Neural crest cell (in vitro differentiated cells): ENCODE results near the gene ITGB4. TPM values are rescaled to one million over a fixed set of nuclear protein-coding genes. Genes with fewer than 3 reads are reported as not detected.
A peak's percentile ranks its signal among the peaks of the same experiment; 100 is the strongest.

Source experiments
- DNase-seq: peaks from one replicate; pipeline ENCODE4 v3.0.0; 2021; ENCODE audit warnings: low read depth, mixed read lengths, low spot score
- H3K27ac Mint-ChIP-seq: one replicate; pipeline ENCODE4 v1.8.0; 2021; ENCODE audit warnings: mild to moderate bottlenecking, mixed read lengths; ENCODE audit not compliant: unreplicated experiment
- H3K27me3 Mint-ChIP-seq: 2 replicates; pipeline ENCODE4 v1.8.0; 2021; ENCODE audit warnings: low read depth, mild to moderate bottlenecking, mixed read lengths
- H3K36me3 Mint-ChIP-seq: 2 replicates; pipeline ENCODE4 v1.8.0; 2021; ENCODE audit warnings: low read depth, mild to moderate bottlenecking, mixed read lengths
- H3K4me1 Mint-ChIP-seq: 2 replicates; pipeline ENCODE4 v1.8.0; 2021; ENCODE audit warnings: mixed read lengths
- H3K4me3 Mint-ChIP-seq: one replicate; pipeline ENCODE4 v1.8.0; 2021; ENCODE audit warnings: mild to moderate bottlenecking, mixed read lengths
- H3K9me3 Mint-ChIP-seq: 2 replicates; pipeline ENCODE4 v1.8.0; 2021; ENCODE audit warnings: mixed read lengths
- total RNA-seq: library from RNA; stranded (reverse); gene quantifications from 2 replicates; pipeline ENCODE4 v1.2.1, GENCODE V29; 2021
- TF ChIP-seq, protein P1 (sequence below): fragments of 200-600 bp; sonication (generic); conservative IDR thresholded peaks from 2 replicates; pipeline ENCODE4 v1.5.0; 2021; ENCODE audit warnings: antibody characterized with exemption, mild to moderate bottlenecking

Gene ITGB4
- total RNA-seq, 1 donor from 2014 or later = 1.4 TPM

GRCh38 chr17:75698659-75699058 is 22.6 kb upstream of the ITGB4 start:
- DNase-seq = no peak
- H3K9me3 Mint-ChIP-seq = no peaks in the 10 kb centered on the region
- peaks cover 18% of the 10 kb centered on the region for H3K36me3 Mint-ChIP-seq
- TF ChIP-seq, protein P1, sequence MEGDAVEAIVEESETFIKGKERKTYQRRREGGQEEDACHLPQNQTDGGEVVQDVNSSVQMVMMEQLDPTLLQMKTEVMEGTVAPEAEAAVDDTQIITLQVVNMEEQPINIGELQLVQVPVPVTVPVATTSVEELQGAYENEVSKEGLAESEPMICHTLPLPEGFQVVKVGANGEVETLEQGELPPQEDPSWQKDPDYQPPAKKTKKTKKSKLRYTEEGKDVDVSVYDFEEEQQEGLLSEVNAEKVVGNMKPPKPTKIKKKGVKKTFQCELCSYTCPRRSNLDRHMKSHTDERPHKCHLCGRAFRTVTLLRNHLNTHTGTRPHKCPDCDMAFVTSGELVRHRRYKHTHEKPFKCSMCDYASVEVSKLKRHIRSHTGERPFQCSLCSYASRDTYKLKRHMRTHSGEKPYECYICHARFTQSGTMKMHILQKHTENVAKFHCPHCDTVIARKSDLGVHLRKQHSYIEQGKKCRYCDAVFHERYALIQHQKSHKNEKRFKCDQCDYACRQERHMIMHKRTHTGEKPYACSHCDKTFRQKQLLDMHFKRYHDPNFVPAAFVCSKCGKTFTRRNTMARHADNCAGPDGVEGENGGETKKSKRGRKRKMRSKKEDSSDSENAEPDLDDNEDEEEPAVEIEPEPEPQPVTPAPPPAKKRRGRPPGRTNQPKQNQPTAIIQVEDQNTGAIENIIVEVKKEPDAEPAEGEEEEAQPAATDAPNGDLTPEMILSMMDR = no peak
- H3K27ac Mint-ChIP-seq = peak overlapping the region; percentile 35
- no peaks in the 10 kb centered on the region for H3K27me3 Mint-ChIP-seq
- no peak overlapping the region for H3K4me3 Mint-ChIP-seq
- peaks cover 37% of the 10 kb centered on the region for H3K4me1 Mint-ChIP-seq

DNA sequence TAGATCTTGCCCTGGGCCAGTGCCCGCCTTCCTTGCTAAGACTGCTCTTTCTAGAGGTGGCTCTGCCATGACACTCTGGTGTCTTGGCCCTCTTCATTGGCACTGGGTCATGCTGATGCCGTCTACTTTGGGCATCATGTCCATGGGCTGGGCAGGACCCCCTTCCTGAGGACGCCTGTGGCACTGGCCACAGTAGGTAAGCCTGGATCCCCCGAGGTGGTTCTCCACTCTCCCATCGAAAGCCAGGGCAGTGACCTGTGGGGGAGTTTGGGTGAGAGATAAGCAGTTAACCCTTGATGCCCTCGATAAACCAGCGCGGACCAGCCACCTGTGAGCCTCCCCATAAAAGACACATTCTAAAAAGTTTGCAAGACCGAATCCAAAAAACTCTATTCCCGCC is 20.0 kb upstream of the ITGB4 start:
- Mint-ChIP-seq H3K4me3 (no peak overlapping the region), H3K4me1 (peaks cover 18% of the 10 kb centered on the region), H3K36me3 (peaks cover 14% of the 10 kb centered on the region), H3K27ac (no peak overlapping the region), H3K9me3 (no peaks in the 10 kb centered on the region), H3K27me3 (no peaks in the 10 kb centered on the region)
- DNase-seq = no peak
- TF ChIP-seq, protein P1 = no peak

DNA sequence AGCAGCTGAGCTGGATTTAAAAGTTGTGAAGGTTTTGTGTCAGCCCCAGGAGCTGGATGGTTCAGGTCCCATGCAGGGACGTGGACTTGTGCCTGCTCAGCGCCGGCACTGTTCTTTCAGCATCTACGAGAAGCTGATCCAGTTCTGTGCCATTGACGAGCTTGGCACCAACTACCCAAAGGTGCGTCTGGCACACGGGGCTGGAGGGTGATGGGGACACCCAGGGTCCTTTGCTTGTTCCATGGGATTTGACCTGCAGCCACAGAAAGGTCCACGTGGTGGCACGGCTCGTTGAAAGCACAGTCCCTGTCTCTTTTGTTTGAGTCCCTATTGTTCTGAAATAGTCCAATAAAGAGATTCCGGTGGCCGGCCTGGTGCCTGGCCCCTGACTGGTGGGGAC is 18.1 kb upstream of the ITGB4 start:
- no peak overlapping the region for H3K27ac Mint-ChIP-seq
- H3K36me3 Mint-ChIP-seq = peaks cover 14% of the 10 kb centered on the region
- H3K27me3 Mint-ChIP-seq = no peaks in the 10 kb centered on the region
- H3K9me3 Mint-ChIP-seq = no peaks in the 10 kb centered on the region
- H3K4me1 Mint-ChIP-seq = peaks cover 6% of the 10 kb centered on the region
- TF ChIP-seq, protein P1 = no peak
- no peak for DNase-seq
- no peak overlapping the region for H3K4me3 Mint-ChIP-seq

DNA sequence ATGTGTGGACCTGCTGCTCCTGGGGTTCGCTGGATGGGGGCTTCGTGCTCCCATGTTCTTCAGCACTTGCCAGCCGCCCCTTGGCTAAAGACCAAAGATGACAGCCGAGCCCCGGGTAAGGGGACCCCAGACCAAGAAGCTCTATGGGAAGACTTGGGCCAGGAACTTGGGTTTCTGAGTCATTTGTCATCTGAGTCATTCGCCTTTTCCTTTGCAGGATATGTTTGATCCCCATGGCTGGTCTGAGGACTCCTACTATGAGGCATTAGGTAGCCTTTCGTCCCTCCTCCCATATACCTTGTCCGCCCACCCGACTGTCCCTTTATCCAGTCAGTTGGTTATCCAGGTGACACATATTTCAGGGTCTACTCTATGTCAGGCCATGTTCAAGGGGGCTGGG is 17.7 kb upstream of the ITGB4 start:
- H3K4me1 Mint-ChIP-seq = peaks cover 5% of the 10 kb centered on the region
- TF ChIP-seq, protein P1 = no peak
- H3K9me3 Mint-ChIP-seq = no peaks in the 10 kb centered on the region
- no peak overlapping the region for H3K4me3 Mint-ChIP-seq
- no peak for DNase-seq
- no peak overlapping the region for H3K27ac Mint-ChIP-seq
- H3K36me3 Mint-ChIP-seq = peaks cover 15% of the 10 kb centered on the region
- no peaks in the 10 kb centered on the region for H3K27me3 Mint-ChIP-seq

GRCh38 chr17:75704963-75705875 is 16.0 kb upstream of the ITGB4 start:
- no peak for DNase-seq
- Mint-ChIP-seq H3K27ac (no peak overlapping the region), H3K9me3 (no peaks in the 10 kb centered on the region), H3K36me3 (peaks cover 12% of the 10 kb centered on the region), H3K4me3 (no peak overlapping the region), H3K27me3 (peaks cover 2% of the 10 kb centered on the region), H3K4me1 (no peaks in the 10 kb centered on the region)
- TF ChIP-seq, protein P1 = no peak
